H1 (cell line): ENCODE measurements around the gene GAD2. TPM values are rescaled to one million over a fixed set of nuclear protein-coding genes. Genes with fewer than 3 reads are reported as not detected.

Experiments used
- CTCF ChIA-PET: fragments of 300-600 bp; sonication (Branson Sonifier 250); formaldehyde crosslinking; loops from one replicate; lab custom pipeline; 2021; ENCODE audit not compliant: partially characterized antibody; lab: Charles Lee
- POLR2A ChIA-PET: fragments of 300-600 bp; sonication (Branson Sonifier 250); formaldehyde crosslinking; loops from one replicate; lab custom pipeline; 2021; ENCODE audit warnings: inconsistent platforms; ENCODE audit not compliant: partially characterized antibody; lab: Charles Lee
- DNase-seq, 2 experiments: peaks; one replicate each; pipeline versions ENCODE4 v3.0.0 to v3.0.0-alpha.2; 2010 to 2022; ENCODE audit warnings: low spot score in 2 of 2, low read depth in 1 of 2, mixed read lengths in 1 of 2
- FAIRE-seq: peaks from 2 replicates; lab custom pipeline; 2011; peaks lifted over from hg19 to GRCh38; lab: Jason Lieb, UNC
- H2AFZ ChIP-seq: 2 replicates; pipeline ENCODE4 v1.8.1; 2012; ENCODE audit warnings: low read length, inconsistent platforms
- H2AK5ac ChIP-seq: 2 replicates; pipeline ENCODE4 v1.6.1; 2013; ENCODE audit warnings: low read depth, low read length
- H2BK120ac ChIP-seq: replicated peaks from 2 replicates; pipeline ENCODE3; 2013; ENCODE audit warnings: low read depth, low read length, inconsistent platforms
- H2BK12ac ChIP-seq: 2 replicates; pipeline ENCODE4 v1.6.1; 2013; ENCODE audit warnings: low read depth, low read length
- H2BK15ac ChIP-seq: 2 replicates; pipeline ENCODE4 v1.6.1; 2013; ENCODE audit warnings: low read length
- H2BK20ac ChIP-seq: 2 replicates; pipeline ENCODE4 v1.6.1; 2013; ENCODE audit warnings: low read length
- H2BK5ac ChIP-seq: 2 replicates; pipeline ENCODE4 v1.6.1; 2013; ENCODE audit warnings: low read depth, low read length
- H3K14ac ChIP-seq: 2 replicates; pipeline ENCODE4 v1.6.1; 2013; ENCODE audit warnings: inconsistent platforms; ENCODE audit not compliant: insufficient read length
- H3K18ac ChIP-seq: 2 replicates; pipeline ENCODE4 v1.6.1; 2013; ENCODE audit warnings: low read length; ENCODE audit errors: extremely low read depth
- H3K23ac ChIP-seq: 2 replicates; pipeline ENCODE4 v1.6.1; 2013; ENCODE audit warnings: inconsistent platforms; ENCODE audit not compliant: insufficient read length
- H3K23me2 ChIP-seq: 2 replicates; pipeline ENCODE4 v1.6.1; 2013; ENCODE audit warnings: low read depth, low read length
- H3K27ac ChIP-seq: 2 replicates; pipeline ENCODE4 v1.6.1; 2011; ENCODE audit warnings: low read depth, low read length, inconsistent platforms
- H3K27me3 ChIP-seq, 4 experiments: replicated peaks in 1 of 4; 1 replicate in 1 of 4; 2 replicates in 3 of 4; pipeline versions ENCODE4 v1.6.1 to v1.8.1; 2011 to 2013; ENCODE audit warnings: low read length in 3 of 4, mild to moderate bottlenecking in 3 of 4, inconsistent platforms in 2 of 4, mixed read lengths in 2 of 4, moderate library complexity in 1 of 4; ENCODE audit not compliant: control insufficient read depth in 3 of 4, insufficient read depth in 3 of 4; ENCODE audit errors: extremely low read depth in 1 of 4
- H3K36me3 ChIP-seq, 4 experiments: 2 replicates each; pipeline versions ENCODE4 v1.6.1 to v1.8.1; 2011 to 2013; ENCODE audit warnings: mild to moderate bottlenecking in 4 of 4, low read length in 3 of 4, moderate library complexity in 2 of 4, control low read depth in 1 of 4, inconsistent platforms in 1 of 4; ENCODE audit not compliant: insufficient read depth in 4 of 4, control insufficient read depth in 2 of 4
- H3K4ac ChIP-seq: replicated peaks from 2 replicates; pipeline ENCODE3; 2013; ENCODE audit warnings: low read length, low read depth, mixed read lengths, inconsistent platforms; ENCODE audit not compliant: insufficient read length
- H3K4me1 ChIP-seq, 4 experiments: replicated peaks in 1 of 4; 1 replicate in 1 of 4; 2 replicates in 3 of 4; pipeline versions ENCODE4 v1.6.1 to v1.8.1; 2011 to 2013; ENCODE audit warnings: low read length in 3 of 4, inconsistent platforms in 2 of 4, mixed read lengths in 1 of 4; ENCODE audit not compliant: insufficient read depth in 4 of 4, control insufficient read depth in 3 of 4
- H3K4me2 ChIP-seq, 2 experiments: 2 replicates each; pipeline versions ENCODE4 v1.6.1 to v1.8.1; 2011 to 2013; ENCODE audit warnings: low read depth in 2 of 2, low read length in 2 of 2, control low read depth in 1 of 2, inconsistent platforms in 1 of 2, mild to moderate bottlenecking in 1 of 2; ENCODE audit not compliant: insufficient read depth in 1 of 2
- H3K4me3 ChIP-seq, 4 experiments: fragments of 200-600, 300-600 bp in 1 of 4; sonication (generic), shearing (Covaris generic), sonication (Bioruptor Twin) in 1 of 4; 2 replicates each; pipeline versions ENCODE4 v1.5.1 to v1.8.1; 2011 to 2016; ENCODE audit warnings: low read length in 4 of 4, low read depth in 3 of 4, control low read depth in 2 of 4, inconsistent platforms in 2 of 4, mild to moderate bottlenecking in 2 of 4, mixed read lengths in 1 of 4, moderate library complexity in 1 of 4; ENCODE audit not compliant: insufficient read depth in 2 of 4; ENCODE audit errors: extremely low read depth in 1 of 4
- H3K56ac ChIP-seq: replicated peaks from 2 replicates; pipeline ENCODE3; 2013; ENCODE audit warnings: low read depth, mild to moderate bottlenecking, mixed read lengths, low read length, inconsistent platforms; ENCODE audit not compliant: insufficient read length
- H3K79me1 ChIP-seq: 2 replicates; pipeline ENCODE4 v1.6.1; 2013; ENCODE audit warnings: low read depth, low read length, control low read depth
- H3K79me2 ChIP-seq, 2 experiments: 2 replicates each; pipeline versions ENCODE4 v1.6.1 to v1.8.1; 2012 to 2013; ENCODE audit warnings: low read length in 2 of 2, mild to moderate bottlenecking in 2 of 2, inconsistent platforms in 1 of 2; ENCODE audit not compliant: insufficient read depth in 2 of 2, control insufficient read depth in 1 of 2
- H3K9ac ChIP-seq, 4 experiments: replicated peaks in 1 of 4; 1 replicate in 1 of 4; 2 replicates in 3 of 4; pipeline versions ENCODE4 v1.6.1 to v1.8.1; 2011 to 2013; ENCODE audit warnings: low read depth in 3 of 4, low read length in 3 of 4, control low read depth in 2 of 4, mild to moderate bottlenecking in 2 of 4, moderate library complexity in 2 of 4, inconsistent platforms in 1 of 4; ENCODE audit errors: extremely low read depth in 1 of 4
- H3K9me3 ChIP-seq, 2 experiments: 2 replicates each; pipeline versions ENCODE4 v1.6.1 to v1.8.1; 2012 to 2013; ENCODE audit warnings: mild to moderate bottlenecking in 2 of 2, moderate library complexity in 2 of 2, control low read depth in 1 of 2, inconsistent platforms in 1 of 2, low read depth in 1 of 2, low read length in 1 of 2, mixed read lengths in 1 of 2; ENCODE audit not compliant: insufficient read depth in 2 of 2
- H4K20me1 ChIP-seq, 2 experiments: replicated peaks in 1 of 2; 2 replicates each; pipeline versions ENCODE3 to v1.8.1; 2011 to 2013; ENCODE audit warnings: inconsistent platforms in 2 of 2, low read length in 2 of 2, mild to moderate bottlenecking in 1 of 2; ENCODE audit not compliant: insufficient read depth in 2 of 2, control insufficient read depth in 1 of 2
- H4K5ac ChIP-seq: 2 replicates; pipeline ENCODE4 v1.6.1; 2013; ENCODE audit warnings: low read length, low read depth, mixed read lengths, inconsistent platforms; ENCODE audit not compliant: insufficient read length
- H4K8ac ChIP-seq: 2 replicates; pipeline ENCODE4 v1.8.0; 2013; ENCODE audit warnings: mild to moderate bottlenecking, moderate library complexity, low read length, inconsistent platforms; ENCODE audit not compliant: insufficient read depth; ENCODE audit errors: extremely low read depth
- H4K91ac ChIP-seq: replicated peaks from 2 replicates; pipeline ENCODE3; 2013; ENCODE audit warnings: low read length, mixed read lengths, inconsistent platforms; ENCODE audit not compliant: insufficient read length
- BACH1 ChIP-seq: IDR thresholded peaks from 2 replicates; pipeline ENCODE4 v1.6.1; 2012; ENCODE audit warnings: low read length, improper control_type of control experiment
- CHD1 ChIP-seq: IDR thresholded peaks from 2 replicates; pipeline ENCODE4 v1.6.1; 2012; ENCODE audit warnings: low read depth, low read length, improper control_type of control experiment
- KDM1A ChIP-seq: fragments of 200-600, 300-600 bp; sonication (generic); IDR thresholded peaks from 2 replicates; pipeline ENCODE4 v1.7.1; 2016; ENCODE audit warnings: mild to moderate bottlenecking, low read length, borderline replicate concordance
- POU5F1 ChIP-seq: IDR thresholded peaks from 2 replicates; pipeline ENCODE4 v1.6.1; 2011; ENCODE audit warnings: low read depth, mild to moderate bottlenecking, low read length, moderate library complexity
- SP1 ChIP-seq: IDR thresholded peaks from 2 replicates; pipeline ENCODE4 v1.6.1; 2011; ENCODE audit warnings: low read depth, low read length
- WGBS, 2 experiments: shearing (Covaris generic) in 1 of 2; methylation state at CpG; one replicate each; pipeline versions ENCODE4 v1.1.6 to v1.1.7; 2013 to 2015; ENCODE audit warnings: low lambda C conversion rate in 2 of 2, mixed read lengths in 2 of 2, inconsistent platforms in 1 of 2, low coverage in 1 of 2, missing lambda C conversion rate in 1 of 2; ENCODE audit not compliant: insufficient replicate concordance in 2 of 2, insufficient coverage in 1 of 2, insufficient read length in 1 of 2; ENCODE audit errors: extremely low coverage in 1 of 2, missing lambda C conversion rate in 1 of 2; 5-methylcytosine and 5-hydroxymethylcytosine counted together
- polyA plus RNA-seq, 7 experiments: library from polyadenylated mRNA; depleted of rRNA in 3 of 7; stranded (reverse) in 5 of 7; unstranded in 2 of 7; fragments of >200 nt in 5 of 7; fragments of 200-250 nt in 2 of 7; gene quantifications; 1 replicate in 5 of 7; 2 replicates in 1 of 7; 4 replicates in 1 of 7; pipeline versions ENCODE4 v1.2.1 to v1.2.3, GENCODE V29; 2011 to 2013; ENCODE audit warnings: missing spikeins in 2 of 7, mixed read lengths in 2 of 7
- total RNA-seq: library from RNA; stranded (reverse); fragmentation: NEBNext Ultra II Directional; extraction: Animal tissue kit (Norgen Biotek cat#: 25700); gene quantifications from 2 replicates; pipeline ENCODE4 v1.2.1, GENCODE V29; 2021
- TF ChIP-seq, protein P1 (sequence below): IDR thresholded peaks from 2 replicates; pipeline ENCODE4 v1.6.1; 2012; ENCODE audit warnings: inconsistent platforms

Gene GAD2
- total and polyA plus RNA-seq, 2 of the 8 experiments (the other 6 are each of a cell fraction or from before 2014, with no cell fraction given), result 0.30 to 0.47 TPM

DNA sequence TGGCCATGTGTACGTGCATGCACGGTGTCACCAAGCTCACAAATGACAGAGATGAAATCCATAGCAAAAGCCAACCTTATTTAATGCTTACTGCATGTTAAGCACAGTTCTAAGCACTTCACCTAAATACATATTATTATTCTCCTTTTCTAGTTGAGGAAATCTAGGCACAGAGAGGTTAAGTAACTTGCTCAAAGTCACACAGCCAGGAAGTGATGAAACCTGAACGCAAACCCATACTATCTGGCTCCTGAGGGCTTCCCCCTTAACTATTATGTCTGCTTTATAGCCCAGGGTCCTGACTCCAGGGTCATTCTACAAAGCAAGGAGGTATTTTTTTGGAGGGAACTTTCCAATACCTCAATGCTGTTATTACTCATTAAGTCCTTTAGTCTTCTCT lies 61.7 kb downstream of the GAD2 start:
- no peak overlapping the region for H3K4me2 ChIP-seq
- no peak overlapping the region for H3K9ac ChIP-seq
- WGBS, 2 experiments, result 95% methylated on average over 3 of the region's 3 CpGs; no CpG with 5 or more reads in 1 of the 2 experiments
- H3K23ac ChIP-seq, result no peak overlapping the region
- no peaks in the 10 kb centered on the region for H4K20me1 ChIP-seq
- TF ChIP-seq, protein P1, sequence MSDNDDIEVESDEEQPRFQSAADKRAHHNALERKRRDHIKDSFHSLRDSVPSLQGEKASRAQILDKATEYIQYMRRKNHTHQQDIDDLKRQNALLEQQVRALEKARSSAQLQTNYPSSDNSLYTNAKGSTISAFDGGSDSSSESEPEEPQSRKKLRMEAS, result no peak
- peak; percentile 68; the same call in 1 of the 2 replicates for TF ChIP-seq KDM1A
- no peak for TF ChIP-seq CHD1
- no peak for TF ChIP-seq SP1
- TF ChIP-seq POU5F1, result no peak
- no peak for TF ChIP-seq BACH1
- POLR2A ChIA-PET, result no interaction called here
- no peaks in the 10 kb centered on the region for H3K79me1 ChIP-seq
- H2BK15ac ChIP-seq, result no peak overlapping the region
- H3K56ac ChIP-seq, result no peak overlapping the region
- no peak overlapping the region for H2BK120ac ChIP-seq
- no peak for DNase-seq
- no peaks in the 10 kb centered on the region for H3K9me3 ChIP-seq
- CTCF ChIA-PET, result interaction anchor here (3.7 kb wide), 1 partner anchor 403 kb away, joined by 11 read pairs; no protein-coding TSS in a partner anchor
- H3K27ac ChIP-seq, result no peak overlapping the region
- H2AK5ac ChIP-seq, result no peak overlapping the region
- no peaks in the 10 kb centered on the region for H3K79me2 ChIP-seq
- H3K23me2 ChIP-seq, result no peaks in the 10 kb centered on the region
- no peak overlapping the region for H4K91ac ChIP-seq
- no peaks in the 10 kb centered on the region for H3K36me3 ChIP-seq
- no peak overlapping the region for H3K14ac ChIP-seq
- H4K5ac ChIP-seq, result no peak overlapping the region
- H3K27me3 ChIP-seq, result no peaks in the 10 kb centered on the region
- H3K18ac ChIP-seq, result no peak overlapping the region
- no peak overlapping the region for H4K8ac ChIP-seq
- H3K4ac ChIP-seq, result no peak overlapping the region
- no peak overlapping the region for H2AFZ ChIP-seq
- no peak for FAIRE-seq
- H2BK20ac ChIP-seq, result no peak overlapping the region
- H3K4me1 ChIP-seq, result no peaks in the 10 kb centered on the region
- H2BK5ac ChIP-seq, result no peak overlapping the region
- H2BK12ac ChIP-seq, result no peak overlapping the region
- no peak overlapping the region for H3K4me3 ChIP-seq
